GM18505 (cell line): ENCODE measurements around the gene ADAT2.

Experiments used
- ATAC-seq: cut with Tn5 transposase; IDR thresholded peaks from one replicate; pipeline ENCODE4 v1.9.1; 2021; ENCODE audit not compliant: unreplicated experiment
- POLR2A ChIP-seq: IDR thresholded peaks from 4 replicates; pipeline ENCODE4 v1.6.1; 2011; ENCODE audit warnings: borderline replicate concordance; ENCODE audit not compliant: insufficient read depth, insufficient read length; ENCODE audit errors: extremely low read depth

ADAT2 gene

GRCh38 chr6:143396497-143397226 is 53.8 kb downstream of the ADAT2 start:
- no peak for ATAC-seq
- TF ChIP-seq POLR2A, result no peak

DNA sequence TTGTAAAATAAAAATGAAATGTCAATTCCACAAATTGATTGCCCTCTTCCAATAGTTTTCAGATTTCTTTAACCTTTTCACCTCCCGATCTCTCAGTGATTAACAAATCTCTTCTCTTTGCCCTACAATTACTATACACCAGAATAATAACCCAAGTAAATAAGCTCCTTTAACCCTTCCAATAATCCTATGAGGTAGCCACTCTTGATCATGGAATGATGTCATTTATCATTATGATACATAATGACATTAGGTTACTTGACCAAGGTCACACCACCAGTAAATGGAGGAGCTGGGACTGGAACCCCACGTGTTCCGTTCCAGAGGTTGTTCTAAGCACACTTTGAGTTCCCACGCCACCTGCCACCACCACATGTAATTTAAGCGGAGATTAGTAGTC is 54.8 kb downstream of the ADAT2 start:
- no peak for TF ChIP-seq POLR2A
- ATAC-seq, result no peak

GRCh38 chr6:143394389-143394788 is 56.1 kb downstream of the ADAT2 start:
- no peak for ATAC-seq
- no peak for TF ChIP-seq POLR2A

GRCh38 chr6:143390278-143390677 is 60.2 kb downstream of the ADAT2 start:
- ATAC-seq, result no peak
- no peak for TF ChIP-seq POLR2A

DNA sequence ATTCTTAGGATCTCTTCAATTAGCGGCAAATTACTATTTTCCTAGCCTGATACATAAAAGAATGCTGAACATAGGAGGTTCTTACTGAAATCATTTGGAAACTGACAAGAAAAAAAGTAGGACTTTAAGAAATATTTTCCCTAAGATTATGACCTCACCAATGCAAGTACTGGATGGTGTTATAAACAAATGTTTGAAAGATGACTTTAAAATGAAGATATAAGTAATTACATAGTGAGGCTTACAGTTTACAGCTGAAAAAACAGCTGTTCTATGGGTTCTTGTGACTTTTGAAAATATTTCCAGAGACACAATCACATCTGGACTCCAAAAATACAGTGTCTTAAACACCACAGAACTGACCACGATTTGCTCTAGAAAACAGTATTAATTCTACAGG is 64.9 kb downstream of the ADAT2 start:
- TF ChIP-seq POLR2A, result no peak
- no peak for ATAC-seq

- no peak for ATAC-seq
- TF ChIP-seq POLR2A, result no peak
Observed at GRCh38 chr6:143376861-143377260, 73.6 kb downstream of the ADAT2 start.

- ATAC-seq, result no peak
- no peak for TF ChIP-seq POLR2A
Observed at GRCh38 chr6:143376375-143376774, 74.1 kb downstream of the ADAT2 start.

DNA sequence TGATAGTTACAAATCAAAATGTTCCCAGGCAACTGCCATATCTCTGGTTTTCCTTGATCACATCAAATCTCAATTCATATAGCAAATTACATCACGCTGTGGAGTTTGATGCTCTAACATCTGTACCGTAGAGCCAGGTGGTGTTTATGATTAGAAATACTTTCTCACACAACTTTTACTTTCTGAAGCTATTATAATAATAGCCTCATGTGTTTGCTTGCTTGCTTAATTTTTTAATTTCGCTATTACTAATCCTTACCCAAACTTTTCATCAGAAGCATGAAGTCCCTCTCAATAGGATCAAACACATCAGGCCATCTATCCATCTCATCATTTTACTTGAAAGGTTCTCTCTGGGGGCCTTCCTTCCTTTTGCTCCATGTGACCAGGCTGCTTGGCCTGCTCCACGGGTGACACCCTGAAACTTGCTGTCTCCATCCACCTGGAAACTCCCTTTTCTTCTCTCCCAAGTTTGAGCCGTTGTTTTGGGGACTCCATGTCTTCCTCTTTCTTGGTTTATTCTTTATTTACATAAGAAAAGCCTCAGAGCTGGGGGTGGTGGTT is 75.4 kb downstream of the ADAT2 start:
- ATAC-seq, result no peak

GRCh38 chr6:143374014-143374413 is 76.5 kb downstream of the ADAT2 start:
- no peak for TF ChIP-seq POLR2A
- no peak for ATAC-seq

More for the DNA sequence above, 75.4 kb downstream of the ADAT2 start:
- no peak for TF ChIP-seq POLR2A
